Panc1 (cell line): Measurements from ENCODE around the gene CLP1. TPM values are rescaled to one million over a fixed set of nuclear protein-coding genes. Genes with fewer than 3 reads are reported as not detected.

Experiments used
- ATAC-seq: fragments of 200-7000 bp; cut with Tn5 transposase; 2 replicates; pipeline ENCODE4 v1.9.1; 2020; ENCODE audit warnings: mild to moderate bottlenecking, moderate library complexity
- BruUV-seq: library from RNA; stranded (reverse); fragments of 400-500 nt; replicated peaks from 2 replicates; lab custom pipeline; 2021; lab: Mats Ljungman, UMichigan
- CTCF ChIA-PET: fragments of 300-600 bp; sonication (Branson Sonifier 250); formaldehyde crosslinking; loops from one replicate; lab custom pipeline; 2022; ENCODE audit warnings: antibody characterized with exemption; lab: Charles Lee
- POLR2A ChIA-PET: fragments of 300-600 bp; sonication (Branson Sonifier 250); formaldehyde crosslinking; loops from one replicate; lab custom pipeline; 2022; ENCODE audit warnings: antibody characterized with exemption; lab: Charles Lee
- DNase-seq: peaks from one replicate; pipeline ENCODE4 v3.0.0-alpha.2; 2010; ENCODE audit warnings: low read depth, low spot score
- H3K27ac ChIP-seq: 2 replicates; pipeline ENCODE4 v1.5.1; 2011; ENCODE audit warnings: mild to moderate bottlenecking, low read length, inconsistent platforms
- H3K27me3 ChIP-seq: fragments of 200-500 bp; sonication (Bioruptor generic); 2 replicates; pipeline ENCODE4 v1.6.0; 2014; ENCODE audit warnings: low read length, inconsistent platforms; ENCODE audit not compliant: control insufficient read depth, insufficient read depth
- H3K36me3 ChIP-seq: fragments of 200-500 bp; sonication (Bioruptor generic); 2 replicates; pipeline ENCODE4 v1.5.1; 2014; ENCODE audit warnings: inconsistent platforms, mild to moderate bottlenecking, low read length, moderate library complexity; ENCODE audit not compliant: control insufficient read depth, insufficient read depth
- H3K4me1 ChIP-seq: 2 replicates; pipeline ENCODE4 v1.5.1; 2011; ENCODE audit warnings: inconsistent platforms, mild to moderate bottlenecking, low read length, moderate library complexity; ENCODE audit not compliant: control insufficient read depth, insufficient read depth
- H3K4me3 ChIP-seq, 2 experiments: 2 replicates each; pipeline ENCODE4 v1.5.1; 2011 to 2012; ENCODE audit warnings: low read depth in 2 of 2, low read length in 2 of 2, mild to moderate bottlenecking in 2 of 2, inconsistent platforms in 1 of 2, moderate library complexity in 1 of 2
- H3K9me3 ChIP-seq: fragments of 200-500 bp; sonication (Bioruptor generic); 2 replicates; pipeline ENCODE4 v1.5.1; 2014; ENCODE audit warnings: low read depth, mild to moderate bottlenecking, inconsistent platforms, low read length, moderate library complexity; ENCODE audit not compliant: control insufficient read depth, insufficient read depth
- POLR2AphosphoS5 ChIP-seq: IDR thresholded peaks from 2 replicates; pipeline ENCODE4 v1.6.1; 2012; ENCODE audit warnings: mild to moderate bottlenecking, low read depth, low read length, moderate library complexity
- REST ChIP-seq, 2 experiments: IDR thresholded peaks; 2 replicates each; pipeline ENCODE4 v1.6.1; 2011 to 2012; ENCODE audit warnings: low read depth in 2 of 2, control low read depth in 1 of 2, low read length in 1 of 2, mild to moderate bottlenecking in 1 of 2, moderate library complexity in 1 of 2; ENCODE audit not compliant: insufficient read depth in 1 of 2
- SIN3A ChIP-seq: IDR thresholded peaks from 2 replicates; pipeline ENCODE4 v1.6.1; 2012; ENCODE audit warnings: low read depth, mild to moderate bottlenecking, low read length, moderate library complexity, borderline replicate concordance; ENCODE audit not compliant: insufficient read depth
- TCF7L2 ChIP-seq: IDR thresholded peaks from 2 replicates; pipeline ENCODE4 v1.6.1; 2011; ENCODE audit warnings: mild to moderate bottlenecking, low read depth, low read length, inconsistent platforms
- in situ Hi-C: cut with HindIII; loops from 2 replicates; pipeline ENCODE4 v1.10.0; 2016; ENCODE audit warnings: low sequenced_read_pairs, low pct_unique_long_range_greater_than_20kb
- intact Hi-C: fragments of 100-400 bp; cut with micrococcal nuclease; formaldehyde crosslinking; loops from one replicate; pipeline ENCODE4 v1.10.0; 2022; ENCODE audit not compliant: unreplicated experiment
- total RNA-seq: library from RNA; stranded (reverse); gene quantifications from one replicate; pipeline ENCODE4 v1.2.1, GENCODE V29; 2021; ENCODE audit not compliant: unreplicated experiment
- TF ChIP-seq, protein P1 (sequence below): fragments of 450-650 bp; IDR thresholded peaks from 2 replicates; pipeline ENCODE4 v1.5.1; 2017; ENCODE audit warnings: mild to moderate bottlenecking

Gene CLP1
- total RNA-seq, 1 experiment from 2014 or later: 17.7 TPM

DNA sequence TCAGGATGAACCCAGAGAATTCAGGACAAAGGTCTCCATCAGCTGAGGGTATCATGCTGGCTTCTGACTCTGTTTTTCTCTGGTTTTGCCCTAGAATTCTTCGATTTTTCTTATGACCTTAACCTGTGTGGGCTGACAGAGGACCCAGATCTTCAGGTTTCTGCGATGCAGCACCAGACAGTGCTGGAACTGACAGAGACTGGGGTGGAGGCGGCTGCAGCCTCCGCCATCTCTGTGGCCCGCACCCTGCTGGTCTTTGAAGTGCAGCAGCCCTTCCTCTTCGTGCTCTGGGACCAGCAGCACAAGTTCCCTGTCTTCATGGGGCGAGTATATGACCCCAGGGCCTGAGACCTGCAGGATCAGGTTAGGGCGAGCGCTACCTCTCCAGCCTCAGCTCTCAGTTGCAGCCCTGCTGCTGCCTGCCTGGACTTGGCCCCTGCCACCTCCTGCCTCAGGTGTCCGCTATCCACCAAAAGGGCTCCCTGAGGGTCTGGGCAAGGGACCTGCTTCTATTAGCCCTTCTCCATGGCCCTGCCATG is 43.3 kb upstream of the CLP1 start:
- Histone ChIP-seq H3K27me3 (peaks cover 4% of the 10 kb centered on the region; the same call in 1 of the 2 replicates), H3K4me3 (no peak overlapping the region), H3K27ac (no peak overlapping the region), H3K4me1 (no peaks in the 10 kb centered on the region), H3K36me3 (no peaks in the 10 kb centered on the region), H3K9me3 (no peaks in the 10 kb centered on the region)
- ATAC-seq (no peak), DNase-seq (no peak)
- no TSS peak for BruUV-seq
- ChIA-PET POLR2A (no interaction called here), CTCF (no interaction called here)
- intact Hi-C loops: no loop called here
- in situ Hi-C loops: no loop called here
- TF ChIP-seq POLR2AphosphoS5: no peak

DNA sequence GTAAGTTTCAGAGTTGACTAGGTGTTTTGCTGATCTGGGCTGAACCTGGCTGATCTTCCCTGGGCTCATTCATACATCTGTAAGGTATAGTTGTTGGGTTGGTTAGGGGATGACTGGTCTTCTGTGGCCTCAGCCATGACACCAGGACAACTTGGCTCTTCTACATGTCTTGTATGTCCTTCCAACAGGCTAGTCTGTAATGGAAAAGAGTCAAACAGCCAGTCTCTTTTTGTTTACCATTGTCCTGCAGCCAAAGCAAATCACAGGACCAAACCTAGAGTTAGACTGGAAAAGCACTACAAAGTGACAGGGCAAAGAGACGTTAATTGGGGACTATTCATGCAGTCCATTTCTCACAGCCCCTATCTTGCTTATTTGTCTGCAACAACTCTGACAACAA is 42.3 kb upstream of the CLP1 start:
- Histone ChIP-seq H3K27ac (no peak overlapping the region), H3K4me3 (no peak overlapping the region), H3K9me3 (no peaks in the 10 kb centered on the region), H3K36me3 (no peaks in the 10 kb centered on the region), H3K27me3 (no peaks in the 10 kb centered on the region), H3K4me1 (no peaks in the 10 kb centered on the region)
- in situ Hi-C loops (no loop called here), intact Hi-C loops (no loop called here)
- ChIA-PET POLR2A (interaction anchor here (0.6 kb wide), 1 partner anchor 18 kb away, joined by 7 read pairs; no protein-coding TSS in a partner anchor), CTCF (no interaction called here)
- no peak for TF ChIP-seq REST (IDR thresholded peaks at IDR 0.05; ENCODE audit: insufficient read depth in 1 of 2, low read depth in 2 of 2, low read length in 1 of 2)
- no peak for TF ChIP-seq SIN3A
- no peak for TF ChIP-seq POLR2AphosphoS5
- no peak for TF ChIP-seq TCF7L2
- TF ChIP-seq, protein P1, sequence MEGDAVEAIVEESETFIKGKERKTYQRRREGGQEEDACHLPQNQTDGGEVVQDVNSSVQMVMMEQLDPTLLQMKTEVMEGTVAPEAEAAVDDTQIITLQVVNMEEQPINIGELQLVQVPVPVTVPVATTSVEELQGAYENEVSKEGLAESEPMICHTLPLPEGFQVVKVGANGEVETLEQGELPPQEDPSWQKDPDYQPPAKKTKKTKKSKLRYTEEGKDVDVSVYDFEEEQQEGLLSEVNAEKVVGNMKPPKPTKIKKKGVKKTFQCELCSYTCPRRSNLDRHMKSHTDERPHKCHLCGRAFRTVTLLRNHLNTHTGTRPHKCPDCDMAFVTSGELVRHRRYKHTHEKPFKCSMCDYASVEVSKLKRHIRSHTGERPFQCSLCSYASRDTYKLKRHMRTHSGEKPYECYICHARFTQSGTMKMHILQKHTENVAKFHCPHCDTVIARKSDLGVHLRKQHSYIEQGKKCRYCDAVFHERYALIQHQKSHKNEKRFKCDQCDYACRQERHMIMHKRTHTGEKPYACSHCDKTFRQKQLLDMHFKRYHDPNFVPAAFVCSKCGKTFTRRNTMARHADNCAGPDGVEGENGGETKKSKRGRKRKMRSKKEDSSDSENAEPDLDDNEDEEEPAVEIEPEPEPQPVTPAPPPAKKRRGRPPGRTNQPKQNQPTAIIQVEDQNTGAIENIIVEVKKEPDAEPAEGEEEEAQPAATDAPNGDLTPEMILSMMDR: no peak
- ATAC-seq: no peak
- DNase-seq: no peak
- BruUV-seq: no TSS peak

DNA sequence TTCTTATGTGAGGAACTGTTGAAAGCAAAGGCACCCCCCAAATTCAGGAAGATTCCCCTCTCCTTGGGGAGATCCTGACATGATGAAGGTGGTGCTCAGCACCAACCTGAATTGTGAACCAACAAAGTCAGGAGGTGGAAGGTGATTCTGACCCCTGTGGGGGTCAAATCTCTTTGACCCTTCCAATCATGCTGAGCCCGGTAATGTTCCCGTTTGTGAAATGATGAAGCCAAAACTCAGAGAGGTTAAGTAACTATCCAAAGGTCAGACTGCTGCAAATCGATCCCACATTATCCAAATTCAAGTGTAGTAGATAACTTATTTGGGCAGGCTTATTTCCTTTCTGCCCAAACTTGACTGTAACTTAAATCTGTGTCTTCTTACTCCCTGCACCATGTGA is 41.0 kb upstream of the CLP1 start:
- ChIA-PET CTCF (no interaction called here), POLR2A (no interaction called here)
- no peaks in the 10 kb centered on the region for H3K36me3 ChIP-seq
- H3K9me3 ChIP-seq: no peaks in the 10 kb centered on the region
- no peak for TF ChIP-seq REST (IDR thresholded peaks at IDR 0.05; ENCODE audit: insufficient read depth in 1 of 2, low read depth in 2 of 2, low read length in 1 of 2)
- no peak for TF ChIP-seq TCF7L2
- no peaks in the 10 kb centered on the region for H3K27me3 ChIP-seq
- no peaks in the 10 kb centered on the region for H3K4me1 ChIP-seq
- DNase-seq (no peak), ATAC-seq (no peak)
- intact Hi-C loops (loop anchor here (2.0 kb wide), 1 partner anchor 46 kb away; no protein-coding TSS in a partner anchor), in situ Hi-C loops (no loop called here)
- no TSS peak for BruUV-seq
- no peak overlapping the region for H3K27ac ChIP-seq
- no peak overlapping the region for H3K4me3 ChIP-seq
